Neural cell (in vitro differentiated cells): Measurements from ENCODE around the gene SDK1. TPM values are rescaled to one million over a fixed set of nuclear protein-coding genes. Genes with fewer than 3 reads are reported as not detected.

ENCODE experiments used
- H2AFZ ChIP-seq: fragments of 200-600, 300-800 bp; sonication (generic), shearing (Covaris generic); 2 replicates; pipeline ENCODE4 v1.6.0; 2014; ENCODE audit warnings: low read depth, mild to moderate bottlenecking, antibody characterized with exemption, low read length, moderate library complexity
- H3F3A ChIP-seq: fragments of 200-600 bp; shearing (Covaris generic); 2 replicates; pipeline ENCODE4 v1.6.1; 2016; ENCODE audit warnings: mild to moderate bottlenecking, moderate library complexity, mixed read lengths, antibody characterized with exemption, low read length; ENCODE audit not compliant: insufficient read depth, poor library complexity, severe bottlenecking
- H3K27ac ChIP-seq: fragments of 200-600, 300-800 bp; sonication (generic), shearing (Covaris generic); 2 replicates; pipeline ENCODE4 v1.5.1; 2014; ENCODE audit warnings: mild to moderate bottlenecking, low read length, moderate library complexity
- H3K27me3 ChIP-seq: fragments of 300-800, 200-600 bp; sonication (generic), shearing (Covaris generic); 2 replicates; pipeline ENCODE4 v1.6.0; 2014; ENCODE audit warnings: mild to moderate bottlenecking, low read depth, low read length, moderate library complexity; ENCODE audit not compliant: insufficient read depth
- H3K36me3 ChIP-seq: fragments of 300-800, 200-600 bp; sonication (generic), shearing (Covaris generic); 2 replicates; pipeline ENCODE4 v1.5.1; 2014; ENCODE audit warnings: mild to moderate bottlenecking, antibody characterized with exemption, low read length, moderate library complexity; ENCODE audit not compliant: insufficient read depth
- H3K4me2 ChIP-seq: fragments of 300-800, 200-600 bp; sonication (generic), shearing (Covaris generic); 2 replicates; pipeline ENCODE4 v1.6.0; 2014; ENCODE audit warnings: mild to moderate bottlenecking, low read length
- H3K4me3 ChIP-seq: fragments of 300-800, 200-600 bp; sonication (generic), shearing (Covaris generic); 2 replicates; pipeline ENCODE4 v1.5.1; 2014; ENCODE audit warnings: mild to moderate bottlenecking, low read length, moderate library complexity
- H3K79me2 ChIP-seq: fragments of 200-600 bp; shearing (Covaris generic); replicated peaks from 2 replicates; pipeline ENCODE4 v1.6.0; 2014; ENCODE audit warnings: mild to moderate bottlenecking, low read length, moderate library complexity; ENCODE audit not compliant: insufficient read depth
- H3K9ac ChIP-seq: fragments of 300-800, 200-600 bp; sonication (generic), shearing (Covaris generic); 2 replicates; pipeline ENCODE4 v1.6.1; 2016; ENCODE audit warnings: mild to moderate bottlenecking, low read length, mixed read lengths
- H3K9me2 ChIP-seq: fragments of 200-600 bp; shearing (Covaris generic); 2 replicates; pipeline ENCODE4 v1.6.1; 2016; ENCODE audit warnings: mild to moderate bottlenecking, low read length, mixed read lengths; ENCODE audit not compliant: insufficient read depth
- H3K9me3 ChIP-seq: fragments of 200-600, 300-800 bp; sonication (generic), shearing (Covaris generic); 2 replicates; pipeline ENCODE4 v1.6.1; 2016; ENCODE audit warnings: mild to moderate bottlenecking, mixed run types, low read length, moderate library complexity, mixed read lengths
- H4K20me1 ChIP-seq: fragments of 200-600 bp; shearing (Covaris generic); 2 replicates; pipeline ENCODE4 v1.6.1; 2016; ENCODE audit warnings: mild to moderate bottlenecking, mixed run types; ENCODE audit not compliant: insufficient read depth
- EP300 ChIP-seq: fragments of 450-650 bp; conservative IDR thresholded peaks from 2 replicates; pipeline ENCODE4 v1.6.1; 2014; ENCODE audit warnings: antibody characterized with exemption, mild to moderate bottlenecking, moderate library complexity; ENCODE audit not compliant: poor library complexity, severe bottlenecking
- EZH2 ChIP-seq: fragments of 200-600, 300-800 bp; shearing (Covaris generic), sonication (generic); IDR thresholded peaks from 2 replicates; pipeline ENCODE4 v1.6.1; 2014; ENCODE audit warnings: antibody characterized with exemption, low read length, borderline replicate concordance, mild to moderate bottlenecking; ENCODE audit not compliant: insufficient read depth, poor library complexity, severe bottlenecking
- MXI1 ChIP-seq: fragments of 450-650 bp; conservative IDR thresholded peaks from 2 replicates; pipeline ENCODE4 v1.6.1; 2014; ENCODE audit warnings: antibody characterized with exemption, mild to moderate bottlenecking; ENCODE audit not compliant: poor library complexity, severe bottlenecking
- POLR2AphosphoS5 ChIP-seq: IDR thresholded peaks from 2 replicates; pipeline ENCODE4 v1.6.1; 2012
- RAD21 ChIP-seq: fragments of 450-650 bp; conservative IDR thresholded peaks from 2 replicates; pipeline ENCODE4 v1.6.1; 2014; ENCODE audit warnings: antibody characterized with exemption, mild to moderate bottlenecking, moderate library complexity
- SMC3 ChIP-seq: fragments of 450-650 bp; conservative IDR thresholded peaks from 2 replicates; pipeline ENCODE4 v1.6.1; 2014; ENCODE audit warnings: antibody characterized with exemption, mild to moderate bottlenecking, moderate library complexity; ENCODE audit not compliant: poor library complexity
- TAF1 ChIP-seq: IDR thresholded peaks from 2 replicates; pipeline ENCODE4 v1.6.1; 2012; ENCODE audit warnings: low read depth
- polyA plus RNA-seq: library from polyadenylated mRNA; depleted of rRNA; stranded (reverse); fragments of >200 nt; gene quantifications from 2 replicates; pipeline ENCODE4 v1.2.3, GENCODE V29; 2014
- TF ChIP-seq, protein P1 (sequence below): IDR thresholded peaks from 2 replicates; pipeline ENCODE4 v1.6.1; 2012; ENCODE audit warnings: borderline replicate concordance
- TF ChIP-seq, protein P2 (sequence below): fragments of 450-650 bp; IDR thresholded peaks from 2 replicates; pipeline ENCODE4 v1.5.1; 2014; ENCODE audit warnings: antibody characterized with exemption, mild to moderate bottlenecking, moderate library complexity; ENCODE audit not compliant: poor library complexity, severe bottlenecking

The SDK1 gene
- polyA plus RNA-seq, 1 donor from 2014 or later, result 2.7 TPM

GRCh38 chr7:3721422-3721821, 420.4 kb downstream of the SDK1 start:
- Histone ChIP-seq H3K9me2 (no peaks in the 10 kb centered on the region), H3K9me3 (no peaks in the 10 kb centered on the region), H3K4me2 (no peak overlapping the region), H3K36me3 (no peaks in the 10 kb centered on the region), H3K79me2 (no peaks in the 10 kb centered on the region), H3K27ac (no peak overlapping the region), H3F3A (no peaks in the 10 kb centered on the region), H2AFZ (no peak overlapping the region), H3K9ac (no peak overlapping the region), H4K20me1 (no peaks in the 10 kb centered on the region), H3K4me3 (no peak overlapping the region), H3K27me3 (no peaks in the 10 kb centered on the region)
- TF ChIP-seq POLR2AphosphoS5, result no peak
- no peak for TF ChIP-seq MXI1
- TF ChIP-seq EZH2, result no peak
- TF ChIP-seq TAF1, result no peak
- no peak for TF ChIP-seq SMC3
- TF ChIP-seq EP300, result no peak
- TF ChIP-seq, protein P1, sequence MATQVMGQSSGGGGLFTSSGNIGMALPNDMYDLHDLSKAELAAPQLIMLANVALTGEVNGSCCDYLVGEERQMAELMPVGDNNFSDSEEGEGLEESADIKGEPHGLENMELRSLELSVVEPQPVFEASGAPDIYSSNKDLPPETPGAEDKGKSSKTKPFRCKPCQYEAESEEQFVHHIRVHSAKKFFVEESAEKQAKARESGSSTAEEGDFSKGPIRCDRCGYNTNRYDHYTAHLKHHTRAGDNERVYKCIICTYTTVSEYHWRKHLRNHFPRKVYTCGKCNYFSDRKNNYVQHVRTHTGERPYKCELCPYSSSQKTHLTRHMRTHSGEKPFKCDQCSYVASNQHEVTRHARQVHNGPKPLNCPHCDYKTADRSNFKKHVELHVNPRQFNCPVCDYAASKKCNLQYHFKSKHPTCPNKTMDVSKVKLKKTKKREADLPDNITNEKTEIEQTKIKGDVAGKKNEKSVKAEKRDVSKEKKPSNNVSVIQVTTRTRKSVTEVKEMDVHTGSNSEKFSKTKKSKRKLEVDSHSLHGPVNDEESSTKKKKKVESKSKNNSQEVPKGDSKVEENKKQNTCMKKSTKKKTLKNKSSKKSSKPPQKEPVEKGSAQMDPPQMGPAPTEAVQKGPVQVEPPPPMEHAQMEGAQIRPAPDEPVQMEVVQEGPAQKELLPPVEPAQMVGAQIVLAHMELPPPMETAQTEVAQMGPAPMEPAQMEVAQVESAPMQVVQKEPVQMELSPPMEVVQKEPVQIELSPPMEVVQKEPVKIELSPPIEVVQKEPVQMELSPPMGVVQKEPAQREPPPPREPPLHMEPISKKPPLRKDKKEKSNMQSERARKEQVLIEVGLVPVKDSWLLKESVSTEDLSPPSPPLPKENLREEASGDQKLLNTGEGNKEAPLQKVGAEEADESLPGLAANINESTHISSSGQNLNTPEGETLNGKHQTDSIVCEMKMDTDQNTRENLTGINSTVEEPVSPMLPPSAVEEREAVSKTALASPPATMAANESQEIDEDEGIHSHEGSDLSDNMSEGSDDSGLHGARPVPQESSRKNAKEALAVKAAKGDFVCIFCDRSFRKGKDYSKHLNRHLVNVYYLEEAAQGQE, result no peak

DNA sequence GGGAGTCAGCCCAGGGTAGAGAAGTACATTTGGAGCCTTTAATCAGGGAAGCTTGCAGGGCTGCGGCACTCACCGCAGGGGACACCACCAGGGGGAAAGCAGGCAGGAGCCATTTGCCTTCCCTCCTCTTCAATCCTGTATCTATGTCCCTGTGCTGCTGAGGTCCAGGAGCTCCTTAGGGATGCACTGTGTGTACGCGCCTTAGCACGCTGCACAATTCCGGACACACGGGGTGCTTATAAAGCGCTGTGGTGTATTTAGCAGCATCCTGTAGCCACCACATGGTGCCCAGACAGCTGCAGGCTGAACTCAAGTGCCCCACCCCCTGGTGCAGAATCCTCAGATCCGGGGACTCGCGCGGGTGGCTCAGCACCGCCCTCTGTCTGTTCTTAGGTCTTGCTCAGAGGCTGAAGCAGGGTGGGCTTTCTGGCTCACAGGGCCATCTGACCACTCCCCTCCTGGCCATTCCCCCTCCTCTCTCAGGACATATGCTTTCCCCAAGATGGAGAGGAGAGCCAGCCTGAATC, 421.4 kb downstream of the SDK1 start:
- H3K36me3 ChIP-seq, result no peaks in the 10 kb centered on the region
- no peak overlapping the region for H3K4me3 ChIP-seq
- no peaks in the 10 kb centered on the region for H4K20me1 ChIP-seq
- H3F3A ChIP-seq, result no peaks in the 10 kb centered on the region
- H3K9me2 ChIP-seq, result no peaks in the 10 kb centered on the region
- no peaks in the 10 kb centered on the region for H3K27me3 ChIP-seq
- H3K4me2 ChIP-seq, result no peak overlapping the region
- no peak overlapping the region for H3K27ac ChIP-seq
- no peak overlapping the region for H2AFZ ChIP-seq
- TF ChIP-seq EZH2, result no peak
- TF ChIP-seq, protein P1, result no peak
- no peak for TF ChIP-seq POLR2AphosphoS5
- TF ChIP-seq, protein P2, sequence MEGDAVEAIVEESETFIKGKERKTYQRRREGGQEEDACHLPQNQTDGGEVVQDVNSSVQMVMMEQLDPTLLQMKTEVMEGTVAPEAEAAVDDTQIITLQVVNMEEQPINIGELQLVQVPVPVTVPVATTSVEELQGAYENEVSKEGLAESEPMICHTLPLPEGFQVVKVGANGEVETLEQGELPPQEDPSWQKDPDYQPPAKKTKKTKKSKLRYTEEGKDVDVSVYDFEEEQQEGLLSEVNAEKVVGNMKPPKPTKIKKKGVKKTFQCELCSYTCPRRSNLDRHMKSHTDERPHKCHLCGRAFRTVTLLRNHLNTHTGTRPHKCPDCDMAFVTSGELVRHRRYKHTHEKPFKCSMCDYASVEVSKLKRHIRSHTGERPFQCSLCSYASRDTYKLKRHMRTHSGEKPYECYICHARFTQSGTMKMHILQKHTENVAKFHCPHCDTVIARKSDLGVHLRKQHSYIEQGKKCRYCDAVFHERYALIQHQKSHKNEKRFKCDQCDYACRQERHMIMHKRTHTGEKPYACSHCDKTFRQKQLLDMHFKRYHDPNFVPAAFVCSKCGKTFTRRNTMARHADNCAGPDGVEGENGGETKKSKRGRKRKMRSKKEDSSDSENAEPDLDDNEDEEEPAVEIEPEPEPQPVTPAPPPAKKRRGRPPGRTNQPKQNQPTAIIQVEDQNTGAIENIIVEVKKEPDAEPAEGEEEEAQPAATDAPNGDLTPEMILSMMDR, result no peak
- TF ChIP-seq SMC3, result no peak
- no peak for TF ChIP-seq TAF1
- no peak for TF ChIP-seq MXI1
- TF ChIP-seq EP300, result no peak
- no peak for TF ChIP-seq RAD21
- no peak overlapping the region for H3K9ac ChIP-seq
- H3K9me3 ChIP-seq, result no peaks in the 10 kb centered on the region
- H3K79me2 ChIP-seq, result no peaks in the 10 kb centered on the region
